ENCODE data around the gene QPCTL. TPM values are rescaled to one million over a fixed set of nuclear protein-coding genes. Genes with fewer than 3 reads are reported as not detected.

QPCTL gene
- polyA plus RNA-seq (2012; rRNA removed) = 17.6 and 19.1 TPM in 2 replicates
- polyA plus RNA-seq (2012; cell fraction: cytosol; rRNA removed) = 6.5 and 10.1 TPM in 2 replicates
- 35.0 and 38.2 TPM in 2 replicates for polyA plus RNA-seq (2012; cell fraction: nucleus; rRNA removed)

GRCh38 chr19:45692187-45693105 lies at the start of gene QPCTL:
TSS of gene QPCTL (plus strand) at chr19:45692666. CDS start at chr19:45692704, 38 bp downstream.
- H3K4me1 ChIP-seq (ENCODE audit: control insufficient read depth in 1 of 2, insufficient read depth in 2 of 2, low read depth in 1 of 2, low read length in 1 of 2) = peaks cover 0 to 6% of the 10 kb centered on the region in 2 experiments; a peak in 1 of 4 replicates
- H3K4me3 ChIP-seq (ENCODE audit: low read depth in 2 of 2, low read length in 1 of 2) = peak within 1 kb of the TSS; percentile 71 to 91
- no peaks in the 10 kb centered on the region for H3K9me3 ChIP-seq
- H3K27ac ChIP-seq (ENCODE audit: low read depth in 2 of 2, low read length in 1 of 2) = peak within 1 kb of the TSS; percentile 86 to 87
- no peak for TF ChIP-seq SMC3 (IDR thresholded peaks at IDR 0.05; ENCODE audit: low read depth, low read length)
- peak; percentile 27; the same call in 1 of the 2 replicates for TF ChIP-seq YY1 (IDR thresholded peaks at IDR 0.05; ENCODE audit: low read depth)
- TF ChIP-seq GATA2 (CRISPR knock-in tag; IDR thresholded peaks at IDR 0.05) = peak; percentile 67
- peak; percentile 52 for TF ChIP-seq NRF1 (IDR thresholded peaks at IDR 0.05; ENCODE audit: low read depth, low read length)
- TF ChIP-seq MEF2A (IDR thresholded peaks at IDR 0.05; ENCODE audit: borderline replicate concordance, low read depth) = no peak
- TF ChIP-seq RCOR1 (IDR thresholded peaks at IDR 0.05; ENCODE audit: low read length) = peak; percentile 13; the same call in 1 of the 2 replicates
- TF ChIP-seq RFX5 (IDR thresholded peaks at IDR 0.05; ENCODE audit: low read length) = peak; percentile 83
- TF ChIP-seq FOXM1 (IDR thresholded peaks at IDR 0.05; ENCODE audit: low read depth) = no peak
- TF ChIP-seq CHD2 (IDR thresholded peaks at IDR 0.05; ENCODE audit: low read length, partially characterized antibody) = peak; percentile 37
- TF ChIP-seq MAX (IDR thresholded peaks at IDR 0.05; ENCODE audit: low read depth) = peak; percentile 43; the same call in 1 of the 2 replicates
- no peak for TF ChIP-seq FOXJ3 (CRISPR knock-in tag; IDR thresholded peaks at IDR 0.05)
- TF ChIP-seq MXI1 (IDR thresholded peaks at IDR 0.05; ENCODE audit: low read depth, low read length) = peak; percentile 96
- no peak for TF ChIP-seq RAD21 (IDR thresholded peaks at IDR 0.05; ENCODE audit: low read length)
- TF ChIP-seq JUND (IDR thresholded peaks at IDR 0.05) = no peak
- TF ChIP-seq, protein P1, sequence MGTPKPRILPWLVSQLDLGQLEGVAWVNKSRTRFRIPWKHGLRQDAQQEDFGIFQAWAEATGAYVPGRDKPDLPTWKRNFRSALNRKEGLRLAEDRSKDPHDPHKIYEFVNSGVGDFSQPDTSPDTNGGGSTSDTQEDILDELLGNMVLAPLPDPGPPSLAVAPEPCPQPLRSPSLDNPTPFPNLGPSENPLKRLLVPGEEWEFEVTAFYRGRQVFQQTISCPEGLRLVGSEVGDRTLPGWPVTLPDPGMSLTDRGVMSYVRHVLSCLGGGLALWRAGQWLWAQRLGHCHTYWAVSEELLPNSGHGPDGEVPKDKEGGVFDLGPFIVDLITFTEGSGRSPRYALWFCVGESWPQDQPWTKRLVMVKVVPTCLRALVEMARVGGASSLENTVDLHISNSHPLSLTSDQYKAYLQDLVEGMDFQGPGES (IDR thresholded peaks at IDR 0.05; ENCODE audit: low read depth, low read length) = no peak; the same call in 1 of the 2 replicates
- peak; percentile 14; the same call in 1 of the 2 replicates for TF ChIP-seq TAF1 (IDR thresholded peaks at IDR 0.05; ENCODE audit: borderline replicate concordance, low read depth, low read length)
- no peak; a peak in 1 of 4 replicates for TF ChIP-seq EP300 (IDR thresholded peaks at IDR 0.05; ENCODE audit: borderline replicate concordance in 1 of 2, low read depth in 1 of 2, low read length in 1 of 2)
- TF ChIP-seq POLR2AphosphoS5 (IDR thresholded peaks at IDR 0.05; ENCODE audit: low read depth, low read length) = peak; percentile 70
- no peak; the same call in 1 of the 2 replicates for TF ChIP-seq ELF1 (IDR thresholded peaks at IDR 0.05)
- 0 out of 2 replicates have a peak, but pooled peaks cover 4% of the 10 kb centered on the region for H4K20me1 ChIP-seq (ENCODE audit: insufficient read depth)
- peaks cover 39% of the 10 kb centered on the region for H3K79me2 ChIP-seq (ENCODE audit: insufficient read depth)
- 1% methylated on average over 40 of the region's 70 CpGs for WGBS (ENCODE audit: low lambda C conversion rate)
- no peaks in the 10 kb centered on the region for H3K27me3 ChIP-seq (ENCODE audit: insufficient read depth)
- H3K4me2 ChIP-seq = peak within 1 kb of the TSS; percentile 88
- peaks cover 6 to 17% of the 10 kb centered on the region in 2 experiments for H3K36me3 ChIP-seq (replicated peaks in 1 of 2; ENCODE audit: control insufficient read depth in 1 of 2, insufficient read depth in 2 of 2, low read length in 1 of 2)
- peaks cover 11% of the 10 kb centered on the region for H3F3A ChIP-seq (replicated peaks; ENCODE audit: insufficient read depth)
- peak within 1 kb of the TSS; percentile 86 for H2AFZ ChIP-seq (ENCODE audit: low read depth)
- CTCF ChIA-PET = interaction anchor here (0.7 to 6.8 kb wide), 32 partner anchors 10 to 1209 kb away, joined by 3 to 106 read pairs (median 4); partner anchors contain the start of genes DMPK, DMWD, FBXO46 and SIX5
- H3K9me2 ChIP-seq = no peaks in the 10 kb centered on the region
- POLR2A ChIA-PET = interaction anchor here (0.6 to 2.1 kb wide), 14 partner anchors 12 to 320 kb away, joined by 3 to 16 read pairs (median 5); partner anchors contain the start of genes FBXO46 and SIX5
- peak; percentile 92 for DNase-seq
- peak within 1 kb of the TSS; percentile 82 for H3K9ac ChIP-seq

Measured in SK-N-SH (cell line).